ENCODE results near the gene UBA5. TPM values are rescaled to one million over a fixed set of nuclear protein-coding genes. Genes with fewer than 3 reads are reported as not detected.

The UBA5 gene
- 37.6 and 37.7 TPM in 2 replicates for total RNA-seq

GRCh38 chr3:132660052-132660810 is at the start of gene UBA5:
UBA5 (plus strand) TSS chr3:132660329; CDS start chr3:132660538, 209 bp downstream.

GRCh38 chr3:132659365-132660051 is 621 bp upstream of the UBA5 start, which contains the start of gene ACAD11:
ACAD11 (minus strand) TSS chr3:132659809; CDS start chr3:132659751, 58 bp downstream.

GRCh38 chr3:132722165-132723023 is 62.3 kb downstream of the UBA5 start, which contains the start of gene NPHP3:
NPHP3 (minus strand) TSS chr3:132722409; CDS start chr3:132722355, 54 bp downstream.

Other genes with a start within 250 kb of the UBA5 start
- 43.2 and 55.0 TPM in 2 replicates for gene DNAJC13, start 242.8 kb upstream of the UBA5 start, total RNA-seq
- gene ACKR4, start 63.1 kb upstream of the UBA5 start, total RNA-seq, result not detected in 2 replicates
- 16.1 and 20.4 TPM in 2 replicates for gene ACAD11, start 520 bp upstream of the UBA5 start, total RNA-seq
- 46.1 and 53.8 TPM in 2 replicates for gene NPHP3, start 62.1 kb downstream of the UBA5 start, total RNA-seq